GM23338 (cell line): Measurements from ENCODE around the gene ZNF426. TPM values are rescaled to one million over a fixed set of nuclear protein-coding genes. Genes with fewer than 3 reads are reported as not detected.

ENCODE experiments used
- ATAC-seq: fragments of 200-7000 bp; cut with Tn5 transposase; 3 replicates; pipeline ENCODE4 v1.9.1; 2020
- DNase-seq: peaks from one replicate; pipeline ENCODE4 v3.0.0-alpha.2; 2015; ENCODE audit warnings: low spot score
- H2AFZ ChIP-seq: fragments of 200-600 bp; sonication (generic); 2 replicates; pipeline ENCODE4 v1.8.0; 2016; ENCODE audit warnings: antibody characterized with exemption, mild to moderate bottlenecking, moderate library complexity
- H3F3A ChIP-seq: fragments of 200-600 bp; sonication (generic); replicated peaks from 2 replicates; pipeline ENCODE4 v1.8.0; 2017; ENCODE audit warnings: antibody characterized with exemption, mixed run types, low read depth
- H3K27ac ChIP-seq: fragments of 200-600 bp; sonication (generic); 2 replicates; pipeline ENCODE4 v1.6.1; 2016; ENCODE audit warnings: low read depth
- H3K27me3 ChIP-seq: fragments of 200-600 bp; sonication (generic); 2 replicates; pipeline ENCODE4 v1.8.0; 2016; ENCODE audit warnings: mild to moderate bottlenecking, mixed run types, moderate library complexity; ENCODE audit not compliant: insufficient read depth
- H3K36me3 ChIP-seq: fragments of 200-600 bp; sonication (generic); 2 replicates; pipeline ENCODE4 v1.8.0; 2016; ENCODE audit warnings: mild to moderate bottlenecking; ENCODE audit not compliant: insufficient read depth
- H3K4me1 ChIP-seq: fragments of 200-600 bp; sonication (generic); 2 replicates; pipeline ENCODE4 v1.8.0; 2016; ENCODE audit warnings: mild to moderate bottlenecking, moderate library complexity; ENCODE audit not compliant: insufficient read depth
- H3K4me2 ChIP-seq: fragments of 200-600 bp; sonication (generic); 2 replicates; pipeline ENCODE4 v1.7.1; 2017; ENCODE audit warnings: mixed run types
- H3K4me3 ChIP-seq: fragments of 200-600 bp; sonication (generic); 2 replicates; pipeline ENCODE4 v1.6.1; 2016; ENCODE audit warnings: mixed run types
- H3K79me2 ChIP-seq: fragments of 200-600 bp; sonication (generic); replicated peaks from 2 replicates; pipeline ENCODE4 v1.8.0; 2017; ENCODE audit warnings: mild to moderate bottlenecking; ENCODE audit not compliant: insufficient read depth
- H3K9me2 ChIP-seq: fragments of 200-600 bp; sonication (generic); 2 replicates; pipeline ENCODE4 v1.8.0; 2017; ENCODE audit not compliant: insufficient read depth
- H4K20me1 ChIP-seq: fragments of 200-600 bp; sonication (generic); replicated peaks from 2 replicates; pipeline ENCODE4 v1.8.0; 2017; ENCODE audit warnings: mild to moderate bottlenecking; ENCODE audit not compliant: insufficient read depth
- H3K27ac Mint-ChIP-seq: 2 replicates; pipeline ENCODE4 v1.8.0; 2020; ENCODE audit warnings: inconsistent platforms, mild to moderate bottlenecking, moderate library complexity, mixed read lengths
- H3K27me3 Mint-ChIP-seq: 3 replicates; pipeline ENCODE4 v1.8.0; 2022; ENCODE audit warnings: low read depth, mild to moderate bottlenecking, moderate library complexity, mixed read lengths, inconsistent platforms; ENCODE audit not compliant: insufficient read depth, poor library complexity
- H3K36me3 Mint-ChIP-seq: 3 replicates; pipeline ENCODE4 v1.8.0; 2021; ENCODE audit warnings: low read depth, mild to moderate bottlenecking, inconsistent platforms, moderate library complexity, mixed read lengths
- H3K4me1 Mint-ChIP-seq: 3 replicates; pipeline ENCODE4 v1.8.0; 2020; ENCODE audit warnings: mild to moderate bottlenecking, inconsistent platforms, mixed read lengths
- H3K4me3 Mint-ChIP-seq: 3 replicates; pipeline ENCODE4 v1.8.0; 2021; ENCODE audit warnings: moderate library complexity, mild to moderate bottlenecking, inconsistent platforms, mixed read lengths
- H3K9me3 Mint-ChIP-seq: 3 replicates; pipeline ENCODE4 v1.8.0; 2020; ENCODE audit warnings: moderate library complexity, mild to moderate bottlenecking, inconsistent platforms, mixed read lengths
- CREB1 ChIP-seq: fragments of 250-450 bp; sonication (Bioruptor Pico); IDR thresholded peaks from 2 replicates; pipeline ENCODE4 v1.5.0; 2020; ENCODE audit warnings: low read depth, mild to moderate bottlenecking, moderate library complexity
- JUNB ChIP-seq: IDR thresholded peaks from one replicate; pipeline ENCODE4 v1.6.1; 2016; ENCODE audit warnings: antibody characterized with exemption; ENCODE audit not compliant: unreplicated experiment
- NANOG ChIP-seq: IDR thresholded peaks from 2 replicates; pipeline ENCODE4 v1.6.1; 2016; ENCODE audit warnings: antibody characterized with exemption, borderline replicate concordance
- POLR2AphosphoS5 ChIP-seq: IDR thresholded peaks from 2 replicates; pipeline ENCODE4 v1.6.1; 2016; ENCODE audit warnings: antibody characterized with exemption, low read depth
- ZNF331 ChIP-seq: fragments of 250-450 bp; sonication (Bioruptor Pico); IDR thresholded peaks from 2 replicates; pipeline ENCODE4 v1.5.0; 2020; ENCODE audit warnings: low read depth, mild to moderate bottlenecking, moderate library complexity
- polyA plus RNA-seq: library from polyadenylated mRNA; unstranded; fragments of >200 nt; fragmentation: Nextera tagmentation; extraction: Ambion mirVana; gene quantifications from 2 replicates; pipeline ENCODE4 v1.2.1, GENCODE V29; 2016
- total RNA-seq: library from RNA; depleted of rRNA; stranded (reverse); fragments of >200 nt; shearing (Covaris generic); gene quantifications from 2 replicates; pipeline ENCODE4 v1.2.3, GENCODE V29; 2014
- TF ChIP-seq, protein P1 (sequence below), 2 experiments: fragments of 200-600 bp in 1 of 2; sonication (generic) in 1 of 2; conservative IDR thresholded peaks; 2 replicates each; pipeline versions ENCODE4 v1.5.1 to v1.6.1; 2016 to 2017; ENCODE audit warnings: antibody characterized with exemption in 2 of 2, low read depth in 2 of 2, mild to moderate bottlenecking in 2 of 2, moderate library complexity in 1 of 2
- TF ChIP-seq, protein P2 (sequence below): fragments of 250-450 bp; sonication (Bioruptor Pico); IDR thresholded peaks from 2 replicates; pipeline ENCODE4 v1.5.0; 2020; ENCODE audit warnings: mild to moderate bottlenecking, moderate library complexity

The ZNF426 gene
- total and polyA plus RNA-seq, 2 experiments from 2014 or later, result 11.0 to 22.7 TPM

DNA sequence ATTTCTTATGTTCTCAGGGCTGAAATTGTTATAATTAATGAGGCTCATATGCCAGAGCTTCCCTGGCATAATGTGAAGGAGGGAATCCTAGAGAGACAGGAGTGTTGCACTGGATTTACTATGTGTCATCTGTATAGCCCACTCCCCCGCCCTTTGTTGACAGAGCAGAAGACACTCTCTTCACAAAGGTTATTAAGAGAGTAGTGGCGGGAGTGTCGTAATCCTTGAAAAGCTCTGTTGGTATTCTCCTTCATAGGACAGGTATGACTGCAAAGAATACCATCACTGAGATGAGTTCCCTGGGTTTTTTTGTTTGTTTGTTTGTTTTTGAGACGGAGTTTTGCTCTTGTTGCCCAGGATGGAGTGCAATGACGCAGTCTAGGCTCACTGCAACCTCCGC, 31.8 kb upstream of the ZNF426 start:
- peaks cover 48% of the 10 kb centered on the region for H3K36me3 ChIP-seq
- DNase-seq (no peak), ATAC-seq (no peak)
- no peak overlapping the region for H3K27ac ChIP-seq
- Mint-ChIP-seq H3K9me3 (peaks cover 100% of the 10 kb centered on the region), H3K36me3 (peaks cover 100% of the 10 kb centered on the region), H3K4me3 (no peak overlapping the region), H3K27me3 (peaks cover 26% of the 10 kb centered on the region), H3K27ac (no peak overlapping the region), H3K4me1 (peaks cover 4% of the 10 kb centered on the region; the same call in 2 of the 3 replicates)
- H3K79me2 ChIP-seq, result peaks cover 100% of the 10 kb centered on the region
- peaks cover 20% of the 10 kb centered on the region for H3K4me1 ChIP-seq
- H3K9me2 ChIP-seq, result no peaks in the 10 kb centered on the region; the same call in 1 of the 2 replicates
- no peak overlapping the region for H3K4me3 ChIP-seq
- H3K4me2 ChIP-seq, result no peak overlapping the region
- H3F3A ChIP-seq, result peaks cover 12% of the 10 kb centered on the region; the same call in 1 of the 2 replicates
- peaks cover 67% of the 10 kb centered on the region for H4K20me1 ChIP-seq
- no peaks in the 10 kb centered on the region; the same call in 1 of the 2 replicates for H3K27me3 ChIP-seq
- H2AFZ ChIP-seq, result no peak overlapping the region
- TF ChIP-seq NANOG (no peak), ZNF331 (no peak), JUNB (no peak)

DNA sequence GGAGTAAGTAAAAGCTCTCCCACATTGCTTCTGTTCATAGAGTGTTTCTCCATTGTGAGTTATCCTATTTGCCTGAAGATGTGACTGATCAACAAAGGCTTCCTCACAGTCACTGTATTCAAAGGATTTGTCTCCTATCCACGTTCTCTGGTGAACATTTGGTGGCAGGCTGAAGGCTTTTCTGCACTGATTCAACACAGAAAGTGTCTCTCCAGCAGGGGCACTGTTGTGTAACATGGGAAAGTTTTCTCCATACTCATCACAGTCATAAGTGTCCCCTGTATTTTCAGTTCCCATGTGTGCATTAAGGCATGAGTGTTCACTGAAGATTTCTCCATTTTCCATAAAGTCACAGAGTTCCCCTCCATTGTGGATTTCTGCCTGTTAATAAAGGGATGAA, 28.3 kb upstream of the ZNF426 start:
- no peak overlapping the region for H3K27ac ChIP-seq
- no peak overlapping the region for H3K4me2 ChIP-seq
- H4K20me1 ChIP-seq, result peaks cover 52% of the 10 kb centered on the region
- Mint-ChIP-seq H3K27ac (no peak overlapping the region), H3K4me3 (no peak overlapping the region), H3K4me1 (no peaks in the 10 kb centered on the region), H3K36me3 (peaks cover 100% of the 10 kb centered on the region), H3K27me3 (peaks cover 36% of the 10 kb centered on the region), H3K9me3 (peaks cover 97% of the 10 kb centered on the region)
- H3K4me3 ChIP-seq, result peak overlapping the region; percentile 7; the same call in 1 of the 2 replicates
- H3F3A ChIP-seq, result peaks cover 26% of the 10 kb centered on the region
- H3K79me2 ChIP-seq, result peaks cover 100% of the 10 kb centered on the region
- no peaks in the 10 kb centered on the region; the same call in 1 of the 2 replicates for H3K27me3 ChIP-seq
- DNase-seq (peak; percentile 42), ATAC-seq (no peak)
- H3K4me1 ChIP-seq, result no peaks in the 10 kb centered on the region
- H3K36me3 ChIP-seq, result peaks cover 82% of the 10 kb centered on the region
- H3K9me2 ChIP-seq, result no peaks in the 10 kb centered on the region; the same call in 1 of the 2 replicates
- H2AFZ ChIP-seq, result no peak overlapping the region
- no peak for TF ChIP-seq POLR2AphosphoS5
- TF ChIP-seq, protein P1, sequence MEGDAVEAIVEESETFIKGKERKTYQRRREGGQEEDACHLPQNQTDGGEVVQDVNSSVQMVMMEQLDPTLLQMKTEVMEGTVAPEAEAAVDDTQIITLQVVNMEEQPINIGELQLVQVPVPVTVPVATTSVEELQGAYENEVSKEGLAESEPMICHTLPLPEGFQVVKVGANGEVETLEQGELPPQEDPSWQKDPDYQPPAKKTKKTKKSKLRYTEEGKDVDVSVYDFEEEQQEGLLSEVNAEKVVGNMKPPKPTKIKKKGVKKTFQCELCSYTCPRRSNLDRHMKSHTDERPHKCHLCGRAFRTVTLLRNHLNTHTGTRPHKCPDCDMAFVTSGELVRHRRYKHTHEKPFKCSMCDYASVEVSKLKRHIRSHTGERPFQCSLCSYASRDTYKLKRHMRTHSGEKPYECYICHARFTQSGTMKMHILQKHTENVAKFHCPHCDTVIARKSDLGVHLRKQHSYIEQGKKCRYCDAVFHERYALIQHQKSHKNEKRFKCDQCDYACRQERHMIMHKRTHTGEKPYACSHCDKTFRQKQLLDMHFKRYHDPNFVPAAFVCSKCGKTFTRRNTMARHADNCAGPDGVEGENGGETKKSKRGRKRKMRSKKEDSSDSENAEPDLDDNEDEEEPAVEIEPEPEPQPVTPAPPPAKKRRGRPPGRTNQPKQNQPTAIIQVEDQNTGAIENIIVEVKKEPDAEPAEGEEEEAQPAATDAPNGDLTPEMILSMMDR (conservative IDR thresholded peaks at IDR 0.05; ENCODE audit: low read depth in 2 of 2), result peak; percentile 13 to 46; a peak in 2 of 4 replicates

DNA sequence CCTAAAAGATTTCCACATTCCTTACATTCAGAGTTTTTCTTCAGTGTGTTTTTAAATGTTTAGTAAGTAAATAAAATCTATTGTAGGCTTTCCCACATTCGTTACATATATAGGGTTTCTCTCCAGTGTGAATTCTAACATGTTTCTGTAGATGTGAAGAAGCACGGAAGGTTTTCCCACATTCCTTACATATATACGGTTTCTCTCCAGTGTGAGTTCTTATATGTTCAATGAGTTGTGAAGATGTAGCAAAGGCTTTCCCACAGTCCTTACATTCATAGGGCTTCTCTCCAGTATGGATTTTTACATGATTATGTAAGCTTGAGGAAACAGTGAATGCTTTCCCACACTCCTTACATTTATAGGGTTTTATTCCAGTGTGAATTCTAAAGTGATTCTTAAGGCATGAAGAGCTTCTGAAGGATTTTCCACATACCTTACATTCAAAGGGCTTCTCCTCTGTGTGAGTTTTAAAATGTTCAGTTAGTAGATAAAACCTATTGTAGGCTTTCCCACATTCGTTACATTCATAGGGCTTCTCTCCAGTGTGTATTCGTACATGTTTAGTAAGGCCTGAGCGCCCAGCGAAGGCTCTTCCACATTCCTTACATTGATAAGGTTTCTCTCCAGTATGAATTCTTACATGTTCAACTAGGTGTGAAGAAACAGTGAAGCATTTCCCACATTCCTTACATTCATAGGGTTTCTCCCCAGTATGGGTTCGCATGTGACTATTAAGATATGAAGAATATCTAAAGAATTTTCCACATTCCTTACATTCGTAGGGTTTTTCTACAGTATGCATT, 27.7 kb upstream of the ZNF426 start:
- Mint-ChIP-seq H3K27ac (no peak overlapping the region), H3K36me3 (peaks cover 100% of the 10 kb centered on the region), H3K4me3 (no peak overlapping the region; the same call in 2 of the 3 replicates), H3K27me3 (peaks cover 36% of the 10 kb centered on the region), H3K4me1 (no peaks in the 10 kb centered on the region), H3K9me3 (peaks cover 93% of the 10 kb centered on the region)
- TF ChIP-seq NANOG (no peak), CREB1 (CRISPR knock-in tag) (no peak)
- TF ChIP-seq, protein P2, sequence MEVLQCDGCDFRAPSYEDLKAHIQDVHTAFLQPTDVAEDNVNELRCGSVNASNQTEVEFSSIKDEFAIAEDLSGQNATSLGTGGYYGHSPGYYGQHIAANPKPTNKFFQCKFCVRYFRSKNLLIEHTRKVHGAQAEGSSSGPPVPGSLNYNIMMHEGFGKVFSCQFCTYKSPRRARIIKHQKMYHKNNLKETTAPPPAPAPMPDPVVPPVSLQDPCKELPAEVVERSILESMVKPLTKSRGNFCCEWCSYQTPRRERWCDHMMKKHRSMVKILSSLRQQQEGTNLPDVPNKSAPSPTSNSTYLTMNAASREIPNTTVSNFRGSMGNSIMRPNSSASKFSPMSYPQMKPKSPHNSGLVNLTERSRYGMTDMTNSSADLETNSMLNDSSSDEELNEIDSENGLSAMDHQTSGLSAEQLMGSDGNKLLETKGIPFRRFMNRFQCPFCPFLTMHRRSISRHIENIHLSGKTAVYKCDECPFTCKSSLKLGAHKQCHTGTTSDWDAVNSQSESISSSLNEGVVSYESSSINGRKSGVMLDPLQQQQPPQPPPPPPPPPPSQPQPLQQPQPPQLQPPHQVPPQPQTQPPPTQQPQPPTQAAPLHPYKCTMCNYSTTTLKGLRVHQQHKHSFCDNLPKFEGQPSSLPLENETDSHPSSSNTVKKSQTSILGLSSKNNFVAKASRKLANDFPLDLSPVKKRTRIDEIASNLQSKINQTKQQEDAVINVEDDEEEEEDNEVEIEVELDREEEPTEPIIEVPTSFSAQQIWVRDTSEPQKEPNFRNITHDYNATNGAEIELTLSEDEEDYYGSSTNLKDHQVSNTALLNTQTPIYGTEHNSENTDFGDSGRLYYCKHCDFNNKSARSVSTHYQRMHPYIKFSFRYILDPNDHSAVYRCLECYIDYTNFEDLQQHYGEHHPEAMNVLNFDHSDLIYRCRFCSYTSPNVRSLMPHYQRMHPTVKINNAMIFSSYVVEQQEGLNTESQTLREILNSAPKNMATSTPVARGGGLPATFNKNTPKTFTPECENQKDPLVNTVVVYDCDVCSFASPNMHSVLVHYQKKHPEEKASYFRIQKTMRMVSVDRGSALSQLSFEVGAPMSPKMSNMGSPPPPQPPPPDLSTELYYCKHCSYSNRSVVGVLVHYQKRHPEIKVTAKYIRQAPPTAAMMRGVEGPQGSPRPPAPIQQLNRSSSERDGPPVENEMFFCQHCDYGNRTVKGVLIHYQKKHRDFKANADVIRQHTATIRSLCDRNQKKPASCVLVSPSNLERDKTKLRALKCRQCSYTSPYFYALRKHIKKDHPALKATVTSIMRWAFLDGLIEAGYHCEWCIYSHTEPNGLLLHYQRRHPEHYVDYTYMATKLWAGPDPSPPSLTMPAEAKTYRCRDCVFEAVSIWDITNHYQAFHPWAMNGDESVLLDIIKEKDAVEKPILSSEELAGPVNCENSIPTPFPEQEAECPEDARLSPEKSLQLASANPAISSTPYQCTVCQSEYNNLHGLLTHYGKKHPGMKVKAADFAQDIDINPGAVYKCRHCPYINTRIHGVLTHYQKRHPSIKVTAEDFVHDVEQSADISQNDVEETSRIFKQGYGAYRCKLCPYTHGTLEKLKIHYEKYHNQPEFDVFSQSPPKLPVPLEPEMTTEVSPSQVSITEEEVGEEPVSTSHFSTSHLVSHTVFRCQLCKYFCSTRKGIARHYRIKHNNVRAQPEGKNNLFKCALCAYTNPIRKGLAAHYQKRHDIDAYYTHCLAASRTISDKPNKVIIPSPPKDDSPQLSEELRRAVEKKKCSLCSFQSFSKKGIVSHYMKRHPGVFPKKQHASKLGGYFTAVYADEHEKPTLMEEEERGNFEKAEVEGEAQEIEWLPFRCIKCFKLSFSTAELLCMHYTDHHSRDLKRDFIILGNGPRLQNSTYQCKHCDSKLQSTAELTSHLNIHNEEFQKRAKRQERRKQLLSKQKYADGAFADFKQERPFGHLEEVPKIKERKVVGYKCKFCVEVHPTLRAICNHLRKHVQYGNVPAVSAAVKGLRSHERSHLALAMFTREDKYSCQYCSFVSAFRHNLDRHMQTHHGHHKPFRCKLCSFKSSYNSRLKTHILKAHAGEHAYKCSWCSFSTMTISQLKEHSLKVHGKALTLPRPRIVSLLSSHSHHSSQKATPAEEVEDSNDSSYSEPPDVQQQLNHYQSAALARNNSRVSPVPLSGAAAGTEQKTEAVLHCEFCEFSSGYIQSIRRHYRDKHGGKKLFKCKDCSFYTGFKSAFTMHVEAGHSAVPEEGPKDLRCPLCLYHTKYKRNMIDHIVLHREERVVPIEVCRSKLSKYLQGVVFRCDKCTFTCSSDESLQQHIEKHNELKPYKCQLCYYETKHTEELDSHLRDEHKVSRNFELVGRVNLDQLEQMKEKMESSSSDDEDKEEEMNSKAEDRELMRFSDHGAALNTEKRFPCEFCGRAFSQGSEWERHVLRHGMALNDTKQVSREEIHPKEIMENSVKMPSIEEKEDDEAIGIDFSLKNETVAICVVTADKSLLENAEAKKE (CRISPR knock-in tag), result no peak
- H3K79me2 ChIP-seq, result peaks cover 95% of the 10 kb centered on the region
- ATAC-seq (no peak), DNase-seq (peak; percentile 56)
- H3K27me3 ChIP-seq, result no peaks in the 10 kb centered on the region; the same call in 1 of the 2 replicates
- peaks cover 32% of the 10 kb centered on the region for H3F3A ChIP-seq
- H3K27ac ChIP-seq, result no peak overlapping the region
- peaks cover 52% of the 10 kb centered on the region for H4K20me1 ChIP-seq
- H2AFZ ChIP-seq, result no peak overlapping the region
- no peaks in the 10 kb centered on the region; the same call in 1 of the 2 replicates for H3K9me2 ChIP-seq
- no peak overlapping the region for H3K4me2 ChIP-seq
- H3K36me3 ChIP-seq, result peaks cover 87% of the 10 kb centered on the region
- H3K4me3 ChIP-seq, result peak overlapping the region; percentile 7; the same call in 1 of the 2 replicates
- H3K4me1 ChIP-seq, result no peaks in the 10 kb centered on the region
